GM10266 (cell line): ENCODE data around the gene SRD5A3.

Experiments used
- DNase-seq: peaks from one replicate; pipeline ENCODE4 v3.0.0; 2012; ENCODE audit errors: extremely low spot score
- TF ChIP-seq, protein P1 (sequence below): IDR thresholded peaks from 2 replicates; pipeline ENCODE4 v1.5.1; 2012; ENCODE audit warnings: mild to moderate bottlenecking, low read depth; ENCODE audit not compliant: control insufficient read depth, insufficient read depth; ENCODE audit errors: missing control alignments

SRD5A3 gene

DNA sequence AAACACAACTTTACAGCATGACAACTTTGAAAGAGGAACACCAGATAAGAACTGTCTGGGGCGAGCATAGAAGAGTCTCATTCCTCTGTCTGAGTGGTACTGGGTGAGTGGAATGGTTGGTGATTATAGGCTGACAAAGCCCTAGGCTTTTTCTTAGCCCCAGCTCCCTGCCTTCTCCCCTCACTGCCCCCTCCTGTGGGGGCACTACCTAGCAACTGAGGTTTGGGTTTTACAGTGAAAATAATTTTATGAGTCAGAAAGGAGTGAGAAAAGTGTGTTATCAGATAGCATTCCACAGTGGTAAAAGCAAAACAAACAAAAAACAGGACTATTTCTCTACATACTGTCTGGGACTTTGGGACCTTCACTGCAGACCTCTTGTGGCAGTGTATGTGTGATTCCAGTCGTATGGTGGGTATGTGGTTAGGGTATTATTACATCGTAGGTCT is 39.2 kb downstream of the SRD5A3 start:
- no peak for DNase-seq
- TF ChIP-seq, protein P1, sequence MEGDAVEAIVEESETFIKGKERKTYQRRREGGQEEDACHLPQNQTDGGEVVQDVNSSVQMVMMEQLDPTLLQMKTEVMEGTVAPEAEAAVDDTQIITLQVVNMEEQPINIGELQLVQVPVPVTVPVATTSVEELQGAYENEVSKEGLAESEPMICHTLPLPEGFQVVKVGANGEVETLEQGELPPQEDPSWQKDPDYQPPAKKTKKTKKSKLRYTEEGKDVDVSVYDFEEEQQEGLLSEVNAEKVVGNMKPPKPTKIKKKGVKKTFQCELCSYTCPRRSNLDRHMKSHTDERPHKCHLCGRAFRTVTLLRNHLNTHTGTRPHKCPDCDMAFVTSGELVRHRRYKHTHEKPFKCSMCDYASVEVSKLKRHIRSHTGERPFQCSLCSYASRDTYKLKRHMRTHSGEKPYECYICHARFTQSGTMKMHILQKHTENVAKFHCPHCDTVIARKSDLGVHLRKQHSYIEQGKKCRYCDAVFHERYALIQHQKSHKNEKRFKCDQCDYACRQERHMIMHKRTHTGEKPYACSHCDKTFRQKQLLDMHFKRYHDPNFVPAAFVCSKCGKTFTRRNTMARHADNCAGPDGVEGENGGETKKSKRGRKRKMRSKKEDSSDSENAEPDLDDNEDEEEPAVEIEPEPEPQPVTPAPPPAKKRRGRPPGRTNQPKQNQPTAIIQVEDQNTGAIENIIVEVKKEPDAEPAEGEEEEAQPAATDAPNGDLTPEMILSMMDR = no peak

DNA sequence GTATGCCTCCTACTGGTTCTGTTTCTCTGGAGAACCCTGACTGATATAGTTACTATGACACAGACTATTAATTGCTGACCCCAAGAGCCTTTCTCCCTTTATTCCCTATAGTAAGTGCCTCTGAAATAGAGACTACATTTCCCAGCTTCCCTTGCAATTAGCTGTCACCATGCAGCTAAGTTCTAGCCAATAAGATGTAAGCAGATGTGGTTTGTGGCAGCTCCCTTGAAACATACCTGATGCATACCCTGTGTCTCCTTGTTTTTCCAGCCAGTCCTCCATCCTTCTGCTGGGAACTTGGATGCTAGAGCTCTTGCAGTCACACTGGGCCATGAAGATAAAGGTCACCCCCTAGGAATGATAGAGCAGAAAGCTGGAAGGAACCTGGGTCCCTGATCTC is 40.0 kb downstream of the SRD5A3 start:
- no peak for DNase-seq
- TF ChIP-seq, protein P1 = no peak

DNA sequence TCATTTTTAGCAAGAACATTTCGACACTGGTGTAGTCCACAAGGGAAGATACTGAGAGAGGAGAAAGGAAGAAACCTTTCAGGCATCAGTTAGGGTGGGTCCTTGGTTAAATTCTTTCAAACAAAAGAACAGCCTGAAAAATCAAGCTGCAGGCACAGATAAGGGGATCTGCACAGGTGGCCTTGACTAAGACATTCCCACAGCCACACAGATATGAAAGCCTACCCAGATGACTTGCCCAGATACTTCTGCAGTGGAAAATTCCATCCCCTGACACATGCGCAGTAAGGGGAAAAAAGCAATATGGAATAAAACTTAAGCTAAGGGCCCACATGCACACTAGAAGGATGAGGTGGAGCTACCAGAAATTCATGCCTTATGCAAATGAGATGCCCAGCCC is 40.8 kb downstream of the SRD5A3 start:
- TF ChIP-seq, protein P1 = no peak
- no peak for DNase-seq

DNA sequence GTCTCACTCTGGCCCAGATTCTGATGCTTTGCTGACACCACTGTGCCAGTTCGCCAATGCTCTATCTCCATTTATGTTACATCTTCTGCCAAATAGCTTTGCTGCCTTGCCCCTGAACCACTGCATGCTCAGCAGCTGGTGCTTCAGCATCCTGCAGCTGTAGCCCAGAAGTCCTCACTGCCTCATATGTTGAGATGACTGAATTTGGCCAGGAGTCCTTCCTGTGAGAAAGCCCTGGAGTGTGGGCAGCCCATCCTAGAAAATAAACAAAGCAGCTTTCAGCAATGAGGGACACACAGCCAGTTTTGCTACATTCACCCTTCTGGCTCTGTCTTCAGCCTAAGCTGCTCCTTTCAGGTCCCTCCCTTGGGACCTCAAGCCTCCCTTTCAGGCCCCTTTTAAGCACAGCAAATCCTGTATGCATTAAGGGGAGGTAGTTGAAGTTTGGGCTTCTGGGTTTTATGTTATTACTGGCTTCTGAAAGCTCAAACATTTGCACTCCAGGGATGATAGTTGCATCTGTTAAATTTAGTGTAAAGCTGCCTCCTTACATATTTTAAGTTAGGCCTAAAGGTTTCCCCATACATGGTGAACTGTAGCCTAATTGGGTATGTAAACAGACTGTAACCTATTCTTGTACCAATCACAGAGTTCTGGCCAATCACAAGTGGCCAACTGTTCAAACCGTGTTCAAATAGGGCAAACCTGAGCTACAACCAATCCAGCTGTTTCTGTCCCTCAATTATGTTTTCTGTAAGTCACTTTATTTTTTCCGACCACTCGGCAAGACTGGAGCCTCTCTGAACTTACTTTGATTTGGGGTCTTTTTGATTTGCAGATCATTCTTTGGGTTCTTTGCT is 47.6 kb downstream of the SRD5A3 start:
- TF ChIP-seq, protein P1 = no peak
- DNase-seq = no peak

DNA sequence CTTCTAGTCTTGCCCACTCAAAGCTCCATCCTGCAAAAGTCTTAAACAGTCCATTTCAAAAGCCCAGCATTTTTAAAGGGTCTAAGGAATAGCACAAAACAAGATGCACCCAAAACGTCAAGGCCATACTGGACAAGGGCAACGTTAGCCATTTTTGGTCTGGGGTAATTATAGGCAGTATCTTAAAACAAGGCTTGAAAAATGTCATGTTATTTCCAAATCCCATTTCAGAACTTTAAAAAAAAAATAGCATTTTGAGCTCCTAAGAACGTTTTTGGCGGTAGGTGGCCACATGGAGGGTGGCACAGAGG is 49.1 kb downstream of the SRD5A3 start:
- DNase-seq = no peak
- TF ChIP-seq, protein P1 = no peak

DNA sequence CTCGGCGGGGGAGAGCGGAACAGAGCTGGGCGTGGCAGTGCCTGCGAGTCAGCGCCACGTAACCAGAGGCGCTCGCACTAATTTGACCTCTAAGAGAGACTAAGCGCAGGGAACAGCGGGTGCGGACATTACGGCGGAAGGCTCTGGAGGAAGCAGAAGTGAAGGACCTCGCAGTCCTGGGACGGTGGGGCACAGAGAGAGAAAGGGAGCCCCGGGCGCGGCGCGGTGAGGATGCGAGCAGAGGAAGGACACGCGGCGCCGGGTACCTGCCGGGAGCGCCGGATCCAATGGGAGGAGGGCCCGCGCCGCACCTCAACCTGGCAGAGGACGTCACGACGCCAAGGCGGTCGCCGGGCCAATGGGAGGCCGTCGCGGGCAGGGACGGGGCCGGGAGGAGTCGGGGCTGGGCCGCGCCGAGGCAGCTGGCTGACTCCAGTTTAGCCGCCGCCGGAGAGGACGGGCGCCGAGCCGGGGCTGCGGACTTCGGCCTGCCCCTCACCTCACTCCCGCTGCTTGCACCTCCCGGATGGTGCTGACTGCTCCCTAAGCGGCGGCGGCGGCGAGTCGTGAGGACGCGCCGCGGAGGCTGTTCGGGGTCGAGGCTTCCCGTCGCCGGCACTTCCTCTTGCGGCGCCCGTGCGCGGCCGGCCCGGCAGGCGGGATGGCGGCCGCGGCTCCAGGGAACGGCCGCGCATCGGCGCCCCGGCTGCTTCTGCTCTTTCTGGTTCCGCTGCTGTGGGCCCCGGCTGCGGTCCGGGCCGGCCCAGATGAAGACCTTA is 49.7 kb downstream of the SRD5A3 start, which contains the start of gene TMEM165:
Gene TMEM165, plus strand, starts transcription at position 429 of the 779 bp plus-strand sequence. Its CDS starts 233 bp downstream, at position 662.
- TF ChIP-seq, protein P1 = no peak
- DNase-seq = peak; percentile 91

DNA sequence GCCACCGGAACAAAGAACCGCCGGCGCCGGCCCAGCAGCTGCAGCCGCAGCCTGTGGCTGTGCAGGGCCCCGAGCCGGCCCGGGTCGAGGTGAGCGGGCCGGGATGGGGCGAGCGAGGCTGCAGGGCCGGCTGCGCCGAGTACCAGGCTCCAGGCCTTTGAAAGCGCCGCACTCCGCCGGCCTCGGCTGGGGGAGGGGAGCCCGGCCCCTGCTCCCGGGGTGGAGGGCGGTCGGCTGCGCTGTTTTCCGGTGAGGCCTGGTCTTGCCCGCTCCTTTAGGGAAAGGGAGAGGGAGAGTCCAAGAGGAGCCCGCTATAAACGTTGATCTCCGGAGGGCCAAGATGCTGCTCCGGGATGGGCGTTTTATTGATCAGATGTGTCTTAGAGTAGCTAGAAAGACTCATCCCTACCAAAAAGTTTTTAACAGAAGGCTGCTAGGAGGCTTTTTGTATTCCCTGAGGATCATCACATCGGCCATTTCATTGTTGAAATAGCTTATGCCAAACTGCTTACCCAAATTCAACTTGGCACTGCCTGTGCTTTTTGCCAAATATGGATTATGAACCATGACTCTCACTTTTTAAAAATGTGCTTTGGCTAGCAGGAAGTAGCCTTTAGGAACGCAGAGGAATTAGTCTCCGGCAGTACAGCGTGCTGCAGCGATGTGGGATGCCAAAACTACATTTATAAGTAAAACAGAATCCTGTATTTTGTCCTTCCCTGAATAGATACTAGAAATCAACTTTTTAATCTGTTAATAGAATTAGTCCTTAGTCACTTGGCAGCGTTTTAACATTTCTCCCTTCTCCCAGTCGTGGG is 50.5 kb downstream of the SRD5A3 start:
- peak; percentile 47 for DNase-seq
- TF ChIP-seq, protein P1 = no peak
